ENCODE results near the gene NEK9.

- TF ChIP-seq CTCF (IDR thresholded peaks at IDR 0.05; ENCODE audit: low read depth, low read length, missing input control) (no peak), EGR1 (IDR thresholded peaks at IDR 0.05; ENCODE audit: low read depth in 2 of 2) (no peak), HNF4G (IDR thresholded peaks at IDR 0.05) (no peak), FOXA1 (IDR thresholded peaks at IDR 0.05) (no peak), RAD21 (IDR thresholded peaks at IDR 0.05) (no peak), TAF1 (conservative IDR thresholded peaks at IDR 0.05) (no peak), YY1 (IDR thresholded peaks at IDR 0.05) (no peak), GABPA (IDR thresholded peaks at IDR 0.05 in 1 of 2, conservative IDR thresholded peaks at IDR 0.05 in 1 of 2) (no peak), ZBTB33 (IDR thresholded peaks at IDR 0.05) (no peak), ATF3 (IDR thresholded peaks at IDR 0.05) (no peak), SP1 (IDR thresholded peaks at IDR 0.05) (no peak)
Measured at GRCh38 chr14:75040507-75040906, 86.3 kb downstream of the NEK9 start.
